Sigmoid colon (tissue), 4 donors: ENCODE measurements around the gene GLI3.

ENCODE experiments used
- EP300 ChIP-seq, 4 donors: sonication (generic); formaldehyde crosslinking; IDR thresholded peaks; one replicate each; pipeline ENCODE4 v1.6.1; 2017; ENCODE audit warnings: antibody characterized with exemption in 4 of 4
- POLR2A ChIP-seq, 2 donors: fragments of 450-650 bp; IDR thresholded peaks; one replicate each; pipeline ENCODE4 v1.6.1; 2016; ENCODE audit warnings: antibody characterized with exemption in 2 of 2, mild to moderate bottlenecking in 2 of 2, moderate library complexity in 2 of 2
- POLR2AphosphoS5 ChIP-seq, 4 donors: sonication (generic); formaldehyde crosslinking; IDR thresholded peaks; one replicate each; pipeline ENCODE4 v1.6.1; 2017; ENCODE audit warnings: antibody characterized with exemption in 4 of 4
- TF ChIP-seq, protein P1 (sequence below), 4 experiments: fragments of 450-650 bp in 3 of 4; fragments of 200-600 bp in 1 of 4; IDR thresholded peaks; one replicate each; pipeline ENCODE4 v1.5.1; 2016 to 2019; ENCODE audit warnings: antibody characterized with exemption in 4 of 4, mild to moderate bottlenecking in 3 of 4, moderate library complexity in 2 of 4

DNA sequence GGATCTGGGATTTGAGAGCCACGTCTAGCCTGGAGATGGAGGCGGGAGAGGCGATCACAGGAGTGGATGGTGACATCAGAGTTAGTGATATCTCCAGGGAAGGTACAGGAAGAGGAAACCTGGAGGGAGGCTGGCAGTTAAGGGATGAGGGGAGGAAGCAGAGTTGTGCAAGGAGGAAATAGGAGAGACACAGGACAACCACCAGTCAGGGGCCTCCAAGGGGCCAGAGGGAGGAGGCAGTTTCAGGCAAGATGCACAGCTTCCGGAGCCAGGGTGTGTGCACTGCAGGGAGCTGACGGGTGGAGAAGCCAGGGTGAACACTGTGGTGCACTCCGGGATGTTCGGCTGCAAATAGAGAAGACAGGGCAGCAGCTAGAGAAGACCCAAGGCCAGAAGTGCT is 141.2 kb downstream of the GLI3 start:
- TF ChIP-seq, protein P1, sequence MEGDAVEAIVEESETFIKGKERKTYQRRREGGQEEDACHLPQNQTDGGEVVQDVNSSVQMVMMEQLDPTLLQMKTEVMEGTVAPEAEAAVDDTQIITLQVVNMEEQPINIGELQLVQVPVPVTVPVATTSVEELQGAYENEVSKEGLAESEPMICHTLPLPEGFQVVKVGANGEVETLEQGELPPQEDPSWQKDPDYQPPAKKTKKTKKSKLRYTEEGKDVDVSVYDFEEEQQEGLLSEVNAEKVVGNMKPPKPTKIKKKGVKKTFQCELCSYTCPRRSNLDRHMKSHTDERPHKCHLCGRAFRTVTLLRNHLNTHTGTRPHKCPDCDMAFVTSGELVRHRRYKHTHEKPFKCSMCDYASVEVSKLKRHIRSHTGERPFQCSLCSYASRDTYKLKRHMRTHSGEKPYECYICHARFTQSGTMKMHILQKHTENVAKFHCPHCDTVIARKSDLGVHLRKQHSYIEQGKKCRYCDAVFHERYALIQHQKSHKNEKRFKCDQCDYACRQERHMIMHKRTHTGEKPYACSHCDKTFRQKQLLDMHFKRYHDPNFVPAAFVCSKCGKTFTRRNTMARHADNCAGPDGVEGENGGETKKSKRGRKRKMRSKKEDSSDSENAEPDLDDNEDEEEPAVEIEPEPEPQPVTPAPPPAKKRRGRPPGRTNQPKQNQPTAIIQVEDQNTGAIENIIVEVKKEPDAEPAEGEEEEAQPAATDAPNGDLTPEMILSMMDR (IDR thresholded peaks at IDR 0.05): no peak
- TF ChIP-seq EP300 (IDR thresholded peaks at IDR 0.05) (no peak), POLR2A (IDR thresholded peaks at IDR 0.05) (no peak), POLR2AphosphoS5 (IDR thresholded peaks at IDR 0.05) (no peak)
